ENCODE results near the gene ATP8B1. TPM values are rescaled to one million over a fixed set of nuclear protein-coding genes. Genes with fewer than 3 reads are reported as not detected.

ATP8B1 gene
- polyA plus RNA-seq, 2 of the 4 experiments (the other 2 are of a cell fraction), result 7.1 to 23.4 TPM

DNA sequence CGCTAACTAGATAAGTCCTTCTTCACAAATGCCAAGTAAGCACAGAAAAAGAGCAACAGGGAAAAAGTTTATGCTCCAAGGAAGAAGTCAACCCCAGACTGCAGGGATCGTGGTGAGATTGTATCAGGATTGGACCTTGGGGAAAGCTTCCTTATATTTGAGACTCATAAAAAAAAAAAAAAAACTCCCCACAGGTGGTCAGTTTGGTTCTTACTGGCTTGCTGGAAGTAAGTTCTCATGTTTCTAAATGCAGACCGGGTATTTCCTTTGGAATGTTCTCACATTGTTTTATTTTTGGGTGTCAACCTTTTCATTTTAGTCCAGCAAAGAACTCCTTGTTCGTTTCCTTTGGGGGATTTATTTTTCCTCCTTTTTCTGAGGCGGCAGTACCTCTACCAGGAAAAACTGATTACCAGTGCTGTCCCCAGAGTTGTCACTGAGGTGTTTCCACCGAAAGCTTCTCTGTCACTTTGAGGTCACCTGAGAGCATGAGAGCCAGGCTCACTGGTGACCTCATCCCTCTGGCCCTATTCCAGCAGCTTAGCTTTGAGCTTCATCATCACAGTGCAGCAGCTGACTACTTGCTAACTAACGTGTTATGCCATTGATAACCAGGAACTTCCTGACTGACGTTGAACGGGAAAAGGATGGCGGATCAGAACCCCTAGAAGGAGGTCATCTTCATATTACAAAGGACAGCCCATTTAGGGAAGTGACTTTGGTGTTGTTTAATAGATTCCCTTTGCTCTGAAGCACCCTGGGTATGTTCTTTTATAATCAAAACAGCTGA is 16.8 kb upstream of the ATP8B1 start:
- H3K4me1 ChIP-seq, result peaks cover 18% of the 10 kb centered on the region
- ChIA-PET CTCF (interaction anchor here (0.7 to 1.5 kb wide), 3 partner anchors 13 to 224 kb away, joined by 3 to 4 read pairs (median 3); partner anchors contain the start of gene NEDD4L), POLR2A (no interaction called here)
- no peak for TF ChIP-seq HOXA7 (CRISPR knock-in tag; IDR thresholded peaks at IDR 0.05)
- TF ChIP-seq, protein P1, sequence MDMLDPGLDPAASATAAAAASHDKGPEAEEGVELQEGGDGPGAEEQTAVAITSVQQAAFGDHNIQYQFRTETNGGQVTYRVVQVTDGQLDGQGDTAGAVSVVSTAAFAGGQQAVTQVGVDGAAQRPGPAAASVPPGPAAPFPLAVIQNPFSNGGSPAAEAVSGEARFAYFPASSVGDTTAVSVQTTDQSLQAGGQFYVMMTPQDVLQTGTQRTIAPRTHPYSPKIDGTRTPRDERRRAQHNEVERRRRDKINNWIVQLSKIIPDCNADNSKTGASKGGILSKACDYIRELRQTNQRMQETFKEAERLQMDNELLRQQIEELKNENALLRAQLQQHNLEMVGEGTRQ (IDR thresholded peaks at IDR 0.05), result peak; percentile 24; the same call in 1 of the 2 replicates
- H3K27ac ChIP-seq, result peak overlapping the region; percentile 57 to 63; a peak in 5 of 6 replicates
- H3K4me3 ChIP-seq, result no peak overlapping the region
- WGBS (ENCODE audit: missing lambda C conversion rate), result 30% methylated on average over 10 of the region's 10 CpGs
- peak overlapping the region; percentile 64 for H3K4me2 ChIP-seq
- peak; percentile 70 to 88 for ATAC-seq
- H3K9me3 ChIP-seq, result no peaks in the 10 kb centered on the region
- peak; percentile 34 to 68 for DNase-seq (ENCODE audit: low read depth in 1 of 2, low spot score in 1 of 2)
- FAIRE-seq, result no peak

DNA sequence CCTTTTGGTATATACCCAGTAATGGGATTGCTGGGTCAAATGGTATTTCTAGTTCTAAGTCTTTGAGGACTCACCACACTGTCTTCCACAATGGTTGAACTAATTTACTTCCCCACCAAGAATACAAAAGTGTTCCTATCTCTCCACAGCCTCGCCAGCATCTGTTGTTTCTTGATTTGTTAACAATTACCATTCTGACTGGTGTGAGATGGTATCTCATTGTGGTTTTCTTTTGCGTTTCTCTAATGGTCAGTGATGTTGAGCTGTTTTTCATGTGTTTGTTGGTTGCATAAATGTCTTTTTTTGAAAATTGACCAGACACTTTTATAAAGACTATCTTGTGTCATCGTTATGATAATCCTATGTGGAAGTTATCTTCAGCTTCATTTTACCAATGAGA is 16.0 kb upstream of the ATP8B1 start:
- no peak for TF ChIP-seq EHMT2 (IDR thresholded peaks at IDR 0.05; ENCODE audit: low read depth)
- no peak for TF ChIP-seq MAZ (IDR thresholded peaks at IDR 0.05; ENCODE audit: borderline replicate concordance, low read depth, low read length)
- Histone ChIP-seq H3K4me3 (no peak overlapping the region), H3K27ac (no peak overlapping the region; a peak in 2 of 6 replicates), H3K4me1 (peaks cover 18% of the 10 kb centered on the region), H3K9me3 (no peaks in the 10 kb centered on the region), H3K4me2 (no peak overlapping the region)
- CTCF ChIA-PET, result interaction anchor here (1.5 kb wide), 1 partner anchor 63 kb away, joined by 3 read pairs; no protein-coding TSS in a partner anchor
- POLR2A ChIA-PET, result interaction anchor here (0.7 kb wide), 1 partner anchor 12 kb away, joined by 7 read pairs; no protein-coding TSS in a partner anchor
- ATAC-seq (no peak), FAIRE-seq (no peak), DNase-seq (ENCODE audit: low read depth in 1 of 2, low spot score in 1 of 2) (no peak)
- WGBS (ENCODE audit: missing lambda C conversion rate), result 89% methylated on average over 3 of the region's 3 CpGs

DNA sequence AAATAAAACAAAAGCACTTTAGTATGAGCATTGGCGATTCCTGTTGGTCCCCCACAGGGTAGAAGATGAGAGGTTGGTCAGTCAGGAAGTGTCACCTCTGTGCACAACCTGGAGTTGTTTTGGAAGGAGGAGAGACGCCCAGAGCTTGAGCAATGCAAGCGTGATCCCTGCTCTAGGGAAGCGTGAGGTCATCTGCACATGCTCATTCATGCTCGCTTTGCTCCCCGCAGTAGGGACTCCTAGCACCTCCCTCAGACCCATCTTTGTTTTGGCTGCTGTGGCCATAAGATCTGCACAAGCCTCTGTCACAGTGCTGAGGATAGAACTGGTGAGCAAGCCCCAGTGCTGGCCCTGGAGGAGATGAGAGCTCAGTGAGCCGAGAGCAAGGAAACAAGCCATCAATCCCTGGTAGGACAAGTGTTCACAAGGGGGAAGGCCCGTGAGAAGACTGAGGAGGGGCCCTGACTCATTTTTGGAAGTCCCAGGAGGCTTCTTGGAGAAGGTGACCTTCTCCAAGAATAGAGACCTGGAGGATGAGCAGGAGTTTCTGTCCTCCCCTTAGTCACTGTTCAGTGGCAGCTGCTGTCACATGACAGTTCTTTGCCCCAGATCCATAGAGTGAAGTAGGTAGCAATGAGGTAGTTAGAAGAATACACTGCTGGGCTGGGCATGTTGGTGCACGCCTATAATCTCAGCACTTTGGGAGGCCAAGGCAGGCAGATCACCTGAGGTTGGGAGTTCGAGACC is 13.3 kb upstream of the ATP8B1 start:
- ChIA-PET POLR2A (no interaction called here), CTCF (interaction anchor here (0.6 kb wide), 1 partner anchor 203 kb away, joined by 3 read pairs; no protein-coding TSS in a partner anchor)
- FAIRE-seq (no peak), ATAC-seq (no peak), DNase-seq (ENCODE audit: low read depth in 1 of 2, low spot score in 1 of 2) (no peak)
- peak overlapping the region in 1 of 2 experiments; percentile 43; a peak in 1 of 6 replicates for H3K27ac ChIP-seq
- H3K4me3 ChIP-seq, result no peak overlapping the region
- 81% methylated on average over 9 of the region's 10 CpGs for WGBS (ENCODE audit: missing lambda C conversion rate)
- H3K4me1 ChIP-seq, result peaks cover 22% of the 10 kb centered on the region
- peaks cover 14% of the 10 kb centered on the region for H3K9me3 ChIP-seq
- H3K4me2 ChIP-seq, result no peak overlapping the region
- TF ChIP-seq MYC (IDR thresholded peaks at IDR 0.05; ENCODE audit: borderline replicate concordance, low read length), result no peak
- TF ChIP-seq KDM1A (IDR thresholded peaks at IDR 0.05; ENCODE audit: low read depth), result no peak
- no peak for TF ChIP-seq PHF8 (IDR thresholded peaks at IDR 0.05; ENCODE audit: borderline replicate concordance, low read depth)
- TF ChIP-seq KDM5A (IDR thresholded peaks at IDR 0.05), result no peak
- no peak for TF ChIP-seq SREBF2 (IDR thresholded peaks at IDR 0.05)
- no peak for TF ChIP-seq RARB (CRISPR knock-in tag; IDR thresholded peaks at IDR 0.05)
- TF ChIP-seq POLR2A (IDR thresholded peaks at IDR 0.05; ENCODE audit: low read length), result no peak
- TF ChIP-seq, protein P2, sequence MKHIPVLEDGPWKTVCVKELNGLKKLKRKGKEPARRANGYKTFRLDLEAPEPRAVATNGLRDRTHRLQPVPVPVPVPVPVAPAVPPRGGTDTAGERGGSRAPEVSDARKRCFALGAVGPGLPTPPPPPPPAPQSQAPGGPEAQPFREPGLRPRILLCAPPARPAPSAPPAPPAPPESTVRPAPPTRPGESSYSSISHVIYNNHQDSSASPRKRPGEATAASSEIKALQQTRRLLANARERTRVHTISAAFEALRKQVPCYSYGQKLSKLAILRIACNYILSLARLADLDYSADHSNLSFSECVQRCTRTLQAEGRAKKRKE (CRISPR knock-in tag; IDR thresholded peaks at IDR 0.05; ENCODE audit: low read depth), result no peak
- TF ChIP-seq ZSCAN20 (CRISPR knock-in tag; IDR thresholded peaks at IDR 0.05), result no peak
- no peak for TF ChIP-seq HDAC2 (IDR thresholded peaks at IDR 0.05)
- no peak for TF ChIP-seq FOSB (CRISPR knock-in tag; IDR thresholded peaks at IDR 0.05)
- TF ChIP-seq JUNB (IDR thresholded peaks at IDR 0.05), result no peak
- TF ChIP-seq NR3C1 (IDR thresholded peaks at IDR 0.05), result no peak
- TF ChIP-seq EP300 (IDR thresholded peaks at IDR 0.05), result no peak

Measured in A549 (cell line).